Peyer's patch (tissue), 4 donors: ENCODE measurements around the gene TTLL8.

Experiments
- POLR2A ChIP-seq, 2 donors: fragments of 450-650 bp; IDR thresholded peaks; one replicate each; pipeline ENCODE4 v1.5.1; 2017; ENCODE audit warnings: antibody characterized with exemption in 2 of 2, mild to moderate bottlenecking in 2 of 2, moderate library complexity in 2 of 2
- TF ChIP-seq, protein P1 (sequence below), 6 experiments: fragments of 450-650 bp in 4 of 6; fragments of 200-600 bp in 2 of 6; sonication (generic) in 1 of 6; IDR thresholded peaks; one replicate each; pipeline ENCODE4 v1.5.1; 2017 to 2019; ENCODE audit warnings: antibody characterized with exemption in 6 of 6, mild to moderate bottlenecking in 3 of 6, moderate library complexity in 1 of 6

DNA sequence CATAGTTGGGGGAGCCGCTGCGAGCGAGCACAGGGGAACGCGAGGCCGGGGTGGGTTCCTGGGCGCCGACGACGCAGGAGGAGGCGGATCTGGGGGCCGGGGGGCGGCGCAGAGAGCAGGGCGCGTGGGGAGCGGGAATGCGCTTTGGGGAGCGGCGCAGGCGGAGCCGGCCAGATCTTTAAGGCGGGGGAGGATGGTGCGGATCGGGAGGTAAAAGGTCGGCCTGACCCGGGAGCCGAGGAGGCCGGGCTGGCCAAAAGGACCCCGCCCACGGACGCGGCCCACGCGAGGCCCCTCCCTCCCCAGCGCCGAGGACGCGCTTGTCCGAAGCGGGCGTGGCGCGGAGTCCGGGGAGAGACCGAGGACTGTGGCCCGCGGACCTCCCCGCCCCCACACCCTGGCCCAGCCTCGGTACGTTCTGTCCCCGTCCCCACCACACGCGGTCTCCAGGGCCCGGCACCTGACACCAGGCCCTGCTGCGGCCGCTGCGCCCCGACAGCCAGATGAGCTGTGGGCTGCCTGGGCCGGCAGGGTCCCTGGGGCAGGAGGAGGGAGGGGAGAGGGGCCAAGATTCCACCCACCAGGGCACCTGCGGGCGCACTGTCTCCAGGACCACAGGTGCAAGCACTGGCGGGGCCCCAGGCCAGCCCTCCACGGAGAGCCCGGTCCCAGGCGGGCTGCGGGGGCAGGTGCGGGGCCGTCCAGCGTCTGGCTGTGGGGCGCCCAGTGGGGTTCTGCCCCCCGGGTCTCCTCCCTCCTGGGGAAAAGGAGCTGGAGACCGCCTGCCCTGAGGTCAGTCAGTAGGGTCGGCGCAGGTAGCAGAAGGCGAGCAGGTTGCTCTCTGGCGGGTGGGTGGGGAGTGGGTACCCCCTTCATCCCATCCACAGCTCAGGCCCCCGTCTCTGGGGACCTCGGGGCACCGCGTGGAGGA lies 86.6 kb downstream of the TTLL8 start:
- TF ChIP-seq, protein P1, sequence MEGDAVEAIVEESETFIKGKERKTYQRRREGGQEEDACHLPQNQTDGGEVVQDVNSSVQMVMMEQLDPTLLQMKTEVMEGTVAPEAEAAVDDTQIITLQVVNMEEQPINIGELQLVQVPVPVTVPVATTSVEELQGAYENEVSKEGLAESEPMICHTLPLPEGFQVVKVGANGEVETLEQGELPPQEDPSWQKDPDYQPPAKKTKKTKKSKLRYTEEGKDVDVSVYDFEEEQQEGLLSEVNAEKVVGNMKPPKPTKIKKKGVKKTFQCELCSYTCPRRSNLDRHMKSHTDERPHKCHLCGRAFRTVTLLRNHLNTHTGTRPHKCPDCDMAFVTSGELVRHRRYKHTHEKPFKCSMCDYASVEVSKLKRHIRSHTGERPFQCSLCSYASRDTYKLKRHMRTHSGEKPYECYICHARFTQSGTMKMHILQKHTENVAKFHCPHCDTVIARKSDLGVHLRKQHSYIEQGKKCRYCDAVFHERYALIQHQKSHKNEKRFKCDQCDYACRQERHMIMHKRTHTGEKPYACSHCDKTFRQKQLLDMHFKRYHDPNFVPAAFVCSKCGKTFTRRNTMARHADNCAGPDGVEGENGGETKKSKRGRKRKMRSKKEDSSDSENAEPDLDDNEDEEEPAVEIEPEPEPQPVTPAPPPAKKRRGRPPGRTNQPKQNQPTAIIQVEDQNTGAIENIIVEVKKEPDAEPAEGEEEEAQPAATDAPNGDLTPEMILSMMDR (IDR thresholded peaks at IDR 0.05), result peak in 1 of 6 experiments; percentile 7
- TF ChIP-seq POLR2A (IDR thresholded peaks at IDR 0.05), result peak; percentile 55 to 70
